Upper lobe of left lung (tissue), 4 donors: ENCODE data around the gene IFNA1.

Experiments
- CTCF ChIP-seq, 6 experiments: fragments of 450-650 bp in 4 of 6; fragments of 200-600 bp in 2 of 6; sonication (generic) in 2 of 6; IDR thresholded peaks; one replicate each; pipeline ENCODE4 v1.5.1; 2016 to 2019; ENCODE audit warnings: antibody characterized with exemption in 6 of 6
- EP300 ChIP-seq, 4 donors: sonication (generic); formaldehyde crosslinking; IDR thresholded peaks; one replicate each; pipeline ENCODE4 v1.5.1; 2017; ENCODE audit warnings: antibody characterized with exemption in 4 of 4, control low read depth in 2 of 4
- POLR2A ChIP-seq, 4 donors: fragments of 450-650 bp; IDR thresholded peaks; one replicate each; pipeline ENCODE4 v1.5.1; 2016 to 2017; ENCODE audit warnings: antibody characterized with exemption in 4 of 4, mild to moderate bottlenecking in 2 of 4
- POLR2AphosphoS5 ChIP-seq, 2 donors: sonication (generic); formaldehyde crosslinking; IDR thresholded peaks; one replicate each; pipeline ENCODE4 v1.5.1; 2017; ENCODE audit warnings: antibody characterized with exemption in 2 of 2

GRCh38 chr9:21450733-21451394, 10.6 kb downstream of the IFNA1 start:
- TF ChIP-seq CTCF (IDR thresholded peaks at IDR 0.05), result no peak
- TF ChIP-seq POLR2A (IDR thresholded peaks at IDR 0.05), result no peak
- no peak for TF ChIP-seq POLR2AphosphoS5 (IDR thresholded peaks at IDR 0.05)
- TF ChIP-seq EP300 (IDR thresholded peaks at IDR 0.05), result no peak
